Measurements from ENCODE around the gene SUDS3.

The SUDS3 gene

GRCh38 chr12:118456741-118457140 lies 80.4 kb downstream of the SUDS3 start:
- no peak for DNase-seq

- no peak for DNase-seq
These were observed 82.8 kb downstream of the SUDS3 start for GRCh38 chr12:118459110-118459509.

- no peak for DNase-seq
These were observed 87.3 kb downstream of the SUDS3 start for GRCh38 chr12:118463677-118464076.

GRCh38 chr12:118465706-118466105 lies 89.4 kb downstream of the SUDS3 start:
- DNase-seq: no peak
